Liver (tissue), 9 donors: ENCODE data around the gene TSC1. TPM values are rescaled to one million over a fixed set of nuclear protein-coding genes. Genes with fewer than 3 reads are reported as not detected.

Experiments used
- DNase-seq: peaks from one replicate; pipeline ENCODE4 v3.0.0-alpha.2; 2017; ENCODE audit warnings: low spot score
- H3K27ac ChIP-seq, 2 donors: one replicate each; pipeline ENCODE4 v1.7.0; 2013; ENCODE audit warnings: inconsistent platforms in 2 of 2, low read length in 2 of 2, control low read depth in 1 of 2, low read depth in 1 of 2, mild to moderate bottlenecking in 1 of 2
- H3K27me3 ChIP-seq, 4 donors: one replicate each; pipeline versions ENCODE4 v1.6.1 to v1.7.0; 2013; ENCODE audit warnings: low read length in 3 of 4, inconsistent platforms in 1 of 4, mild to moderate bottlenecking in 1 of 4, moderate library complexity in 1 of 4; ENCODE audit not compliant: control insufficient read depth in 4 of 4, insufficient read depth in 4 of 4
- H3K36me3 ChIP-seq, 4 donors: one replicate each; pipeline versions ENCODE4 v1.6.1 to v1.7.0; 2013; ENCODE audit warnings: low read length in 3 of 4, mild to moderate bottlenecking in 3 of 4, low read depth in 1 of 4, moderate library complexity in 1 of 4; ENCODE audit not compliant: control insufficient read depth in 4 of 4, insufficient read depth in 3 of 4
- H3K4me1 ChIP-seq, 4 donors: one replicate each; pipeline versions ENCODE4 v1.6.1 to v1.7.0; 2013; ENCODE audit warnings: low read length in 3 of 4, mild to moderate bottlenecking in 3 of 4, moderate library complexity in 1 of 4; ENCODE audit not compliant: control insufficient read depth in 4 of 4, insufficient read depth in 4 of 4
- H3K4me3 ChIP-seq, 3 donors: one replicate each; pipeline versions ENCODE4 v1.6.1 to v1.7.0; 2013; ENCODE audit warnings: low read length in 3 of 3, control low read depth in 1 of 3, low read depth in 1 of 3, mild to moderate bottlenecking in 1 of 3
- H3K9ac ChIP-seq, 2 donors: one replicate each; pipeline ENCODE4 v1.7.0; 2013; ENCODE audit warnings: low read length in 2 of 2, mild to moderate bottlenecking in 2 of 2, moderate library complexity in 2 of 2, control low read depth in 1 of 2, low read depth in 1 of 2
- H3K9me3 ChIP-seq, 4 donors: one replicate each; pipeline versions ENCODE4 v1.6.1 to v1.7.0; 2013; ENCODE audit warnings: low read length in 3 of 4; ENCODE audit not compliant: control insufficient read depth in 4 of 4
- FOXA1 ChIP-seq: IDR thresholded peaks from 2 replicates; pipeline ENCODE4 v1.6.1; 2016; ENCODE audit warnings: antibody characterized with exemption
- HNF4G ChIP-seq: IDR thresholded peaks from 2 replicates; pipeline ENCODE4 v1.6.1; 2016; ENCODE audit warnings: antibody characterized with exemption
- JUND ChIP-seq, 2 donors: IDR thresholded peaks; 2 replicates each; pipeline ENCODE4 v1.6.1; 2016; ENCODE audit warnings: antibody characterized with exemption in 2 of 2
- NR2F2 ChIP-seq: IDR thresholded peaks from 2 replicates; pipeline ENCODE4 v1.6.1; 2016; ENCODE audit warnings: antibody characterized with exemption
- RAD21 ChIP-seq, 2 donors: IDR thresholded peaks; 2 replicates each; pipeline ENCODE4 v1.6.1; 2016; ENCODE audit warnings: antibody characterized with exemption in 2 of 2, mild to moderate bottlenecking in 2 of 2
- RXRA ChIP-seq, 2 donors: IDR thresholded peaks; 2 replicates each; pipeline ENCODE4 v1.6.1; 2017 to 2018; ENCODE audit warnings: antibody characterized with exemption in 2 of 2, mild to moderate bottlenecking in 1 of 2
- TAF1 ChIP-seq: conservative IDR thresholded peaks from 2 replicates; pipeline ENCODE4 v1.6.1; 2016; ENCODE audit warnings: antibody characterized with exemption, mild to moderate bottlenecking
- YY1 ChIP-seq: IDR thresholded peaks from 2 replicates; pipeline ENCODE4 v1.6.1; 2016; ENCODE audit warnings: antibody characterized with exemption, mild to moderate bottlenecking
- WGBS: extraction: QIAGEN DNeasy Blood & Tissue Kit; methylation state at CpG from one replicate; pipeline ENCODE4 v1.1.7; 2013; 5-methylcytosine and 5-hydroxymethylcytosine counted together
- polyA plus RNA-seq, 2 donors: library from polyadenylated mRNA; stranded (reverse) in 1 of 2; unstranded in 1 of 2; fragments of 200-250 nt in 1 of 2; fragments of >200 nt in 1 of 2; fragmentation: Nextera tagmentation in 1 of 2; extraction: Ambion mirVana in 1 of 2; gene quantifications; one replicate each; pipeline versions ENCODE4 v1.2.1 to v1.2.3, GENCODE V29; 2013 to 2015
- total RNA-seq, 2 donors: library from RNA; depleted of rRNA; stranded (reverse); fragments of >200 nt; gene quantifications; one replicate each; pipeline ENCODE4 v1.2.3, GENCODE V29; 2014
- TF ChIP-seq, protein P1 (sequence below): fragments of 150-350 bp; IDR thresholded peaks from 2 replicates; pipeline ENCODE4 v1.5.1; 2017; ENCODE audit warnings: improper control_type of control experiment, low read depth, low read length; ENCODE audit not compliant: missing input control
- TF ChIP-seq, protein P2 (sequence below): IDR thresholded peaks from 2 replicates; pipeline ENCODE4 v1.6.1; 2016; ENCODE audit warnings: antibody characterized with exemption
- TF ChIP-seq, protein P3 (sequence below): IDR thresholded peaks from 2 replicates; pipeline ENCODE4 v1.6.1; 2016; ENCODE audit warnings: antibody characterized with exemption
- TF ChIP-seq, protein P4 (sequence below): IDR thresholded peaks from 2 replicates; pipeline ENCODE4 v1.6.1; 2016; ENCODE audit warnings: antibody characterized with exemption
- TF ChIP-seq, protein P5 (sequence below): IDR thresholded peaks from 2 replicates; pipeline ENCODE4 v1.6.1; 2016; ENCODE audit warnings: antibody characterized with exemption, mild to moderate bottlenecking
- donor health status: healthy.
- donor health status: healthy.
- donor health status: healthy.
- donor health status: healthy.
- donor health status: healthy.

Gene TSC1
- total and polyA plus RNA-seq, 4 donors, result 4.6 to 33.5 (median 15.6) TPM

DNA sequence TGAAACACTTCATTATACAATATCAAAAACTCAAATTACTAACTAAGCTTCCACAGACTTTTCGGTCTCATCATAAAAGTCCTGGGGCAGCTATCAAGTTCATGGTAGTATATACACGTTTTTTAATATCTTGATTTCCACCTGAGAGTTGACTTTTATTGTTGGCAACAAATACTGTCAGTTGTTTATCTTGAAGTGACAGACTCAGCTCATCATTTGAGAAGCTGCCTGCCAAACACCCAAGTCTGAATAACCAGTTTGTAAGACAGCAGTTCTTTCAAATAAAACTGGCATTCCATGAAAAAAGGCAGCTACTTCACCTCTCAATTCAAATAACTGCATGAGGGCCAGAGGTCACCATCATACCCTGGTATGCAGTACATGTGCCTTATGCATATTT, 35.1 kb downstream of the TSC1 start:
- TF ChIP-seq RAD21 (IDR thresholded peaks at IDR 0.05), result no peak
- no peak for TF ChIP-seq HNF4G
- TF ChIP-seq, protein P1, sequence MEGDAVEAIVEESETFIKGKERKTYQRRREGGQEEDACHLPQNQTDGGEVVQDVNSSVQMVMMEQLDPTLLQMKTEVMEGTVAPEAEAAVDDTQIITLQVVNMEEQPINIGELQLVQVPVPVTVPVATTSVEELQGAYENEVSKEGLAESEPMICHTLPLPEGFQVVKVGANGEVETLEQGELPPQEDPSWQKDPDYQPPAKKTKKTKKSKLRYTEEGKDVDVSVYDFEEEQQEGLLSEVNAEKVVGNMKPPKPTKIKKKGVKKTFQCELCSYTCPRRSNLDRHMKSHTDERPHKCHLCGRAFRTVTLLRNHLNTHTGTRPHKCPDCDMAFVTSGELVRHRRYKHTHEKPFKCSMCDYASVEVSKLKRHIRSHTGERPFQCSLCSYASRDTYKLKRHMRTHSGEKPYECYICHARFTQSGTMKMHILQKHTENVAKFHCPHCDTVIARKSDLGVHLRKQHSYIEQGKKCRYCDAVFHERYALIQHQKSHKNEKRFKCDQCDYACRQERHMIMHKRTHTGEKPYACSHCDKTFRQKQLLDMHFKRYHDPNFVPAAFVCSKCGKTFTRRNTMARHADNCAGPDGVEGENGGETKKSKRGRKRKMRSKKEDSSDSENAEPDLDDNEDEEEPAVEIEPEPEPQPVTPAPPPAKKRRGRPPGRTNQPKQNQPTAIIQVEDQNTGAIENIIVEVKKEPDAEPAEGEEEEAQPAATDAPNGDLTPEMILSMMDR, result no peak
- TF ChIP-seq RXRA (IDR thresholded peaks at IDR 0.05), result no peak
- TF ChIP-seq, protein P2, sequence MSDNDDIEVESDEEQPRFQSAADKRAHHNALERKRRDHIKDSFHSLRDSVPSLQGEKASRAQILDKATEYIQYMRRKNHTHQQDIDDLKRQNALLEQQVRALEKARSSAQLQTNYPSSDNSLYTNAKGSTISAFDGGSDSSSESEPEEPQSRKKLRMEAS, result no peak
- no peak for TF ChIP-seq FOXA1
- TF ChIP-seq JUND (IDR thresholded peaks at IDR 0.05), result no peak
- TF ChIP-seq YY1, result no peak
- Histone ChIP-seq H3K9me3 (no peaks in the 10 kb centered on the region), H3K4me3 (no peak overlapping the region), H3K27ac (no peak overlapping the region), H3K4me1 (no peaks in the 10 kb centered on the region), H3K36me3 (peaks cover 11 to 60% (median 40%) of the 10 kb centered on the region in 4 donors), H3K9ac (no peak overlapping the region), H3K27me3 (no peaks in the 10 kb centered on the region)
- 87% methylated on average over 2 of the region's 2 CpGs for WGBS
- DNase-seq, result no peak

DNA sequence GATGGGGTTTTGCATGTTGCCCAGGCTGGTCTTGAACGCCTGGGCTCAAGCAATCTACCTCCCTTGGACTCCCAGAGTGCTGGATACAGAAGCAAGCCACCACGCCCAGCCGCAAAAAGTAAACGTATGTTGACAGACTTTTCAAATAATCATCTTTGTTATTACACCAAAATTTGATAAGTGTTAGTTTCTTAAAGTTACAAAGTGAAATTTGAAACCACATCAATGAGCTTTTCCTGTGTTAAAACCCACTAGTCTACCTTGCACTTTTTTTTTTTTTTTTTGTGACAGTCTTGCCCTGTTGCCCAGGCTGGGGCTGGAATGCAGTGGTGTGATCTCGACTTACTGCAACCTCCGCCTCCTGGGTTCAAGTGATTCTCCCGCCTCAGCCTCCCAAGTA, 35.8 kb downstream of the TSC1 start:
- H3K36me3 ChIP-seq, result peaks cover 11 to 67% (median 45%) of the 10 kb centered on the region in 4 donors

More for the DNA sequence above, 35.8 kb downstream of the TSC1 start:
- no peak for DNase-seq
- no peak for TF ChIP-seq JUND (IDR thresholded peaks at IDR 0.05)
- TF ChIP-seq RAD21 (IDR thresholded peaks at IDR 0.05), result no peak
- TF ChIP-seq TAF1, result no peak
- TF ChIP-seq HNF4G, result no peak
- TF ChIP-seq, protein P1, result no peak
- no peak for TF ChIP-seq NR2F2
- TF ChIP-seq, protein P3, sequence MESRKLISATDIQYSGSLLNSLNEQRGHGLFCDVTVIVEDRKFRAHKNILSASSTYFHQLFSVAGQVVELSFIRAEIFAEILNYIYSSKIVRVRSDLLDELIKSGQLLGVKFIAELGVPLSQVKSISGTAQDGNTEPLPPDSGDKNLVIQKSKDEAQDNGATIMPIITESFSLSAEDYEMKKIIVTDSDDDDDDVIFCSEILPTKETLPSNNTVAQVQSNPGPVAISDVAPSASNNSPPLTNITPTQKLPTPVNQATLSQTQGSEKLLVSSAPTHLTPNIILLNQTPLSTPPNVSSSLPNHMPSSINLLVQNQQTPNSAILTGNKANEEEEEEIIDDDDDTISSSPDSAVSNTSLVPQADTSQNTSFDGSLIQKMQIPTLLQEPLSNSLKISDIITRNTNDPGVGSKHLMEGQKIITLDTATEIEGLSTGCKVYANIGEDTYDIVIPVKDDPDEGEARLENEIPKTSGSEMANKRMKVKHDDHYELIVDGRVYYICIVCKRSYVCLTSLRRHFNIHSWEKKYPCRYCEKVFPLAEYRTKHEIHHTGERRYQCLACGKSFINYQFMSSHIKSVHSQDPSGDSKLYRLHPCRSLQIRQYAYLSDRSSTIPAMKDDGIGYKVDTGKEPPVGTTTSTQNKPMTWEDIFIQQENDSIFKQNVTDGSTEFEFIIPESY, result no peak
- TF ChIP-seq, protein P4, sequence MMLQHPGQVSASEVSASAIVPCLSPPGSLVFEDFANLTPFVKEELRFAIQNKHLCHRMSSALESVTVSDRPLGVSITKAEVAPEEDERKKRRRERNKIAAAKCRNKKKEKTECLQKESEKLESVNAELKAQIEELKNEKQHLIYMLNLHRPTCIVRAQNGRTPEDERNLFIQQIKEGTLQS, result no peak
- no peak for TF ChIP-seq FOXA1
- TF ChIP-seq, protein P5, sequence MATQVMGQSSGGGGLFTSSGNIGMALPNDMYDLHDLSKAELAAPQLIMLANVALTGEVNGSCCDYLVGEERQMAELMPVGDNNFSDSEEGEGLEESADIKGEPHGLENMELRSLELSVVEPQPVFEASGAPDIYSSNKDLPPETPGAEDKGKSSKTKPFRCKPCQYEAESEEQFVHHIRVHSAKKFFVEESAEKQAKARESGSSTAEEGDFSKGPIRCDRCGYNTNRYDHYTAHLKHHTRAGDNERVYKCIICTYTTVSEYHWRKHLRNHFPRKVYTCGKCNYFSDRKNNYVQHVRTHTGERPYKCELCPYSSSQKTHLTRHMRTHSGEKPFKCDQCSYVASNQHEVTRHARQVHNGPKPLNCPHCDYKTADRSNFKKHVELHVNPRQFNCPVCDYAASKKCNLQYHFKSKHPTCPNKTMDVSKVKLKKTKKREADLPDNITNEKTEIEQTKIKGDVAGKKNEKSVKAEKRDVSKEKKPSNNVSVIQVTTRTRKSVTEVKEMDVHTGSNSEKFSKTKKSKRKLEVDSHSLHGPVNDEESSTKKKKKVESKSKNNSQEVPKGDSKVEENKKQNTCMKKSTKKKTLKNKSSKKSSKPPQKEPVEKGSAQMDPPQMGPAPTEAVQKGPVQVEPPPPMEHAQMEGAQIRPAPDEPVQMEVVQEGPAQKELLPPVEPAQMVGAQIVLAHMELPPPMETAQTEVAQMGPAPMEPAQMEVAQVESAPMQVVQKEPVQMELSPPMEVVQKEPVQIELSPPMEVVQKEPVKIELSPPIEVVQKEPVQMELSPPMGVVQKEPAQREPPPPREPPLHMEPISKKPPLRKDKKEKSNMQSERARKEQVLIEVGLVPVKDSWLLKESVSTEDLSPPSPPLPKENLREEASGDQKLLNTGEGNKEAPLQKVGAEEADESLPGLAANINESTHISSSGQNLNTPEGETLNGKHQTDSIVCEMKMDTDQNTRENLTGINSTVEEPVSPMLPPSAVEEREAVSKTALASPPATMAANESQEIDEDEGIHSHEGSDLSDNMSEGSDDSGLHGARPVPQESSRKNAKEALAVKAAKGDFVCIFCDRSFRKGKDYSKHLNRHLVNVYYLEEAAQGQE, result no peak
- no peak overlapping the region for H3K9ac ChIP-seq
- no peaks in the 10 kb centered on the region for H3K27me3 ChIP-seq
- H3K4me1 ChIP-seq, result no peaks in the 10 kb centered on the region
- H3K4me3 ChIP-seq, result no peak overlapping the region
- no peaks in the 10 kb centered on the region for H3K9me3 ChIP-seq
- 84% methylated on average over 7 of the region's 7 CpGs for WGBS
- H3K27ac ChIP-seq, result no peak overlapping the region
